SK-N-SH treated with all-trans-retinoic acid at 6 μM for 48 hours (cell line): ENCODE data around the gene FAM13A.

ENCODE experiments used
- ATAC-seq: fragments of 200-7000 bp; cut with Tn5 transposase; 3 replicates; pipeline ENCODE4 v1.9.1; 2020; ENCODE audit warnings: mild to moderate bottlenecking, moderate library complexity
- ARNTL ChIP-seq: fragments of 450-650 bp; formaldehyde crosslinking; IDR thresholded peaks from 2 replicates; pipeline ENCODE4 v1.5.0; 2020; ENCODE audit warnings: low read depth, mild to moderate bottlenecking, moderate library complexity, borderline replicate concordance
- BACH2 ChIP-seq: fragments of 250-450 bp; sonication (Bioruptor Pico); IDR thresholded peaks from 2 replicates; pipeline ENCODE4 v1.9.0; 2021; ENCODE audit warnings: mild to moderate bottlenecking, borderline replicate concordance
- CREB5 ChIP-seq: fragments of 250-450 bp; sonication (Bioruptor Pico); IDR thresholded peaks from 2 replicates; pipeline ENCODE4 v1.5.1; 2020; ENCODE audit warnings: low read depth, mild to moderate bottlenecking, moderate library complexity
- CSDC2 ChIP-seq: fragments of 250-450 bp; sonication (Bioruptor Pico); IDR thresholded peaks from 2 replicates; pipeline ENCODE4 v1.5.0; 2020; ENCODE audit warnings: mild to moderate bottlenecking, moderate library complexity
- CSRNP3 ChIP-seq: fragments of 250-450 bp; sonication (Bioruptor Pico); IDR thresholded peaks from 2 replicates; pipeline ENCODE4 v1.5.1; 2021; ENCODE audit warnings: mild to moderate bottlenecking, moderate library complexity
- ESRRG ChIP-seq: fragments of 250-450 bp; sonication (Bioruptor Pico); IDR thresholded peaks from 2 replicates; pipeline ENCODE4 v1.6.1; 2021; ENCODE audit warnings: mild to moderate bottlenecking
- GLIS3 ChIP-seq: fragments of 250-450 bp; sonication (Bioruptor Pico); IDR thresholded peaks from 2 replicates; pipeline ENCODE4 v1.5.0; 2020; ENCODE audit warnings: mild to moderate bottlenecking, moderate library complexity
- ISL1 ChIP-seq: fragments of 250-450 bp; sonication (Bioruptor Pico); IDR thresholded peaks from 2 replicates; pipeline ENCODE4 v2.1.2; 2022; ENCODE audit warnings: mild to moderate bottlenecking, moderate library complexity
- PATZ1 ChIP-seq: fragments of 250-450 bp; sonication (Bioruptor Pico); IDR thresholded peaks from 2 replicates; pipeline ENCODE4 v1.8.0; 2020; ENCODE audit warnings: mild to moderate bottlenecking, moderate library complexity, borderline replicate concordance
- POU6F1 ChIP-seq: fragments of 250-450 bp; sonication (Bioruptor Pico); IDR thresholded peaks from 2 replicates; pipeline ENCODE4 v1.8.0; 2021; ENCODE audit warnings: low read depth, mild to moderate bottlenecking, moderate library complexity, borderline replicate concordance
- PPARA ChIP-seq: fragments of 250-450 bp; sonication (Bioruptor Pico); IDR thresholded peaks from 2 replicates; pipeline ENCODE4 v1.5.0; 2020; ENCODE audit warnings: mild to moderate bottlenecking, borderline replicate concordance
- RARB ChIP-seq: fragments of 250-450 bp; sonication (Bioruptor Pico); IDR thresholded peaks from 2 replicates; pipeline ENCODE4 v1.8.0; 2021; ENCODE audit warnings: mild to moderate bottlenecking, moderate library complexity
- SNAI2 ChIP-seq: fragments of 250-450 bp; sonication (Bioruptor Pico); IDR thresholded peaks from 2 replicates; pipeline ENCODE4 v1.5.0; 2020; ENCODE audit warnings: mild to moderate bottlenecking, moderate library complexity
- TCF4 ChIP-seq: fragments of 250-450 bp; sonication (Bioruptor Pico); IDR thresholded peaks from 2 replicates; pipeline ENCODE4 v1.8.0; 2021; ENCODE audit warnings: mild to moderate bottlenecking, moderate library complexity, borderline replicate concordance
- TOX ChIP-seq: fragments of 250-450 bp; sonication (Bioruptor Pico); IDR thresholded peaks from 2 replicates; pipeline ENCODE4 v1.8.0; 2021; ENCODE audit warnings: mild to moderate bottlenecking, moderate library complexity, borderline replicate concordance
- TSHZ2 ChIP-seq: fragments of 250-450 bp; sonication (Bioruptor Pico); IDR thresholded peaks from 2 replicates; pipeline ENCODE4 v1.5.0; 2020; ENCODE audit warnings: mild to moderate bottlenecking, moderate library complexity
- ZC3H10 ChIP-seq: fragments of 250-450 bp; sonication (Bioruptor Pico); IDR thresholded peaks from 2 replicates; pipeline ENCODE4 v1.5.1; 2021; ENCODE audit warnings: mild to moderate bottlenecking, moderate library complexity
- ZFP3 ChIP-seq: fragments of 250-450 bp; sonication (Bioruptor Pico); IDR thresholded peaks from 2 replicates; pipeline ENCODE4 v1.5.0; 2020; ENCODE audit warnings: mild to moderate bottlenecking, moderate library complexity
- ZFP30 ChIP-seq: fragments of 450-650 bp; formaldehyde crosslinking; IDR thresholded peaks from 2 replicates; pipeline ENCODE4 v1.5.0; 2022; ENCODE audit warnings: mild to moderate bottlenecking, moderate library complexity
- ZNF565 ChIP-seq: fragments of 450-650 bp; formaldehyde crosslinking; conservative IDR thresholded peaks from 2 replicates; pipeline ENCODE4 v1.5.0; 2020; ENCODE audit warnings: low read depth, mild to moderate bottlenecking, moderate library complexity
- ZNF70 ChIP-seq: fragments of 450-650 bp; formaldehyde crosslinking; IDR thresholded peaks from 2 replicates; pipeline ENCODE4 v1.5.0; 2020; ENCODE audit warnings: mild to moderate bottlenecking, moderate library complexity
- ZNF8 ChIP-seq: fragments of 450-650 bp; formaldehyde crosslinking; IDR thresholded peaks from 2 replicates; pipeline ENCODE4 v1.5.0; 2020; ENCODE audit warnings: mild to moderate bottlenecking, moderate library complexity

The FAM13A gene

GRCh38 chr4:88979276-88979675 lies 77.7 kb downstream of the FAM13A start:
- no peak for TF ChIP-seq TCF4 (CRISPR knock-in tag)
- TF ChIP-seq CSRNP3 (CRISPR knock-in tag): no peak
- TF ChIP-seq CSDC2 (CRISPR knock-in tag): no peak
- TF ChIP-seq TOX: no peak
- no peak for TF ChIP-seq PATZ1
- no peak for TF ChIP-seq CREB5 (CRISPR knock-in tag)
- TF ChIP-seq RARB: no peak
- TF ChIP-seq ZNF8 (CRISPR knock-in tag): no peak
- TF ChIP-seq GLIS3 (CRISPR knock-in tag): no peak
- no peak for TF ChIP-seq ZNF70 (CRISPR knock-in tag)
- TF ChIP-seq TSHZ2 (CRISPR knock-in tag): no peak
- TF ChIP-seq BACH2 (CRISPR knock-in tag): no peak
- ATAC-seq: no peak

- TF ChIP-seq ZNF70 (CRISPR knock-in tag) (no peak), CREB5 (CRISPR knock-in tag) (no peak), GLIS3 (CRISPR knock-in tag) (no peak), TOX (no peak), ESRRG (CRISPR knock-in tag) (no peak), CSRNP3 (CRISPR knock-in tag) (no peak), BACH2 (CRISPR knock-in tag) (no peak), PPARA (CRISPR knock-in tag) (no peak), ISL1 (CRISPR knock-in tag) (no peak), ARNTL (CRISPR knock-in tag) (no peak), ZC3H10 (CRISPR knock-in tag) (no peak), ZFP3 (CRISPR knock-in tag) (no peak), SNAI2 (CRISPR knock-in tag) (no peak), ZFP30 (no peak), CSDC2 (CRISPR knock-in tag) (no peak), TCF4 (CRISPR knock-in tag) (no peak), RARB (no peak), POU6F1 (no peak), ZNF565 (CRISPR knock-in tag) (no peak), TSHZ2 (CRISPR knock-in tag) (no peak)
- ATAC-seq: no peak
Measured at GRCh38 chr4:88976775-88977035, 80.3 kb downstream of the FAM13A start.
